GM21423 (cell line): Measurements from ENCODE around the gene MPZL1.

Experiments used
- ATAC-seq: cut with Tn5 transposase; IDR thresholded peaks from one replicate; pipeline ENCODE4 v1.9.1; 2021; ENCODE audit warnings: mild to moderate bottlenecking, moderate library complexity; ENCODE audit not compliant: unreplicated experiment

MPZL1 gene

GRCh38 chr1:167721617-167722151 lies at the start of gene MPZL1:
Gene MPZL1, plus strand, starts transcription at chr1:167721982. Its CDS starts 170 bp downstream, at chr1:167722152.
- peak; percentile 91 for ATAC-seq

DNA sequence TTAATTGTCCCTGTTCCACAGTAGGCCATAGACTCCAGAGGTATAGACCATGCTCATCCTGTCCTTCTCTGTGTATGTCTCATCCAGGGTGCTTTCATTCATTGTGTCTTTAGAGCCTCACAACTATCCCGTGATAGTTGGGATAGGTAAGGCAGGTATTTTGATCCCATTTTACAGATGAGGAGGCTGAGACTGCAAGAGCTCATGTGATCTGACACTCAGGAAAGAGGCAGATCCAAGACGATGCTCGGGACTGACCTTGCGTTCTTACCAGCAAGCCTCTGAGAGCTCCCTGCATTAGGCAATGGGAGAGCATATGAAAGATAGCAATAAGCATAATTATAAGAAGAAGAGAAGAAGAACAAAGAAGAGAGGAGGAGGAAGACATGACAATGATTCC lies 49.0 kb upstream of the MPZL1 start:
- ATAC-seq, result no peak

GRCh38 chr1:167673265-167673664 lies 48.5 kb upstream of the MPZL1 start:
- ATAC-seq, result no peak

- ATAC-seq, result no peak
Observed at GRCh38 chr1:167674156-167674555, 47.6 kb upstream of the MPZL1 start.

GRCh38 chr1:167675440-167675839 lies 46.3 kb upstream of the MPZL1 start:
- ATAC-seq, result no peak

- ATAC-seq, result peak; percentile 51
Observed at GRCh38 chr1:167676205-167676915, 45.4 kb upstream of the MPZL1 start.

DNA sequence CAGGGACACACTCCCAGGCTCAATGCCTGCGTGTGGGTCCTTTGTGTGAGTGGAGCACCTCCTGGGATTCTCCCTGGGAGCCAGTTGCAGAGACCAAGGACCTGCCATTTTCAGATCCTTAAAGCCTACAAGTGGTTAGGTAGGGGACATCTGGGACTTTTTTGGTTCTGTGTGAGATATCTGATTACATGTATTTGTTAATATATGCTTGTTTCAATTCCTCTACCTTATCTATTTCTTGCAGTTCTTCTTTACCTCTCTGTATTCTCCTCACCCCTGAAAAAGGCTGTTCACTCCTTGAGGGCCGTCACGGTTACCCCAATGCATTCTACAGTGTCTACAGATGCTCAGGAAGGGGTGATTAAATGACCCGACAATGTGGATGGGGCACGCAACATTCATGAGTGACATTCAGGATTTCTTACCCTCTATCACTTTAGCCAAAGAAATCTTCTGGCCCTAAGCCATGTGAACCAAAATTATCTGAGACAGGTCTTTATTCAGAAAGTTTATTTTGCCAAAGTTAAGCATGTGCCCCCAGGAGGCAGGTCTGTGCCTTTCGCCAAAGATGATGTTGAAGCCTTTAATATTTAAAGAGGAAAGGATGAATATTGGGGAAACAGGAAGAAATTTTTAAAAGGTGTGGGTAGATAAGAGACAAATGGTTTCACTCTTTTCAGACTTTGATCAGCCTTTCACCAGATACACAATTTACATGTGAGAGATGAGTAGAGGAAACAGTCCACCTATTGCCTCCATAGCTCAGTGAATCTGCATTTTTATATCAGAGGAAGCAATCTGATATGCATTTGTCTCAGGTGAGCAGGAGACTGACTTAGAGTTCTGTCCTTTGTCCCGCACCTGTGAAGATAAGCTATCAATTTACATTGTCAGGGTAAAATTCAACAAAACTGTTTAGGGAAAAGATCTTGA lies 44.6 kb upstream of the MPZL1 start:
- no peak for ATAC-seq

DNA sequence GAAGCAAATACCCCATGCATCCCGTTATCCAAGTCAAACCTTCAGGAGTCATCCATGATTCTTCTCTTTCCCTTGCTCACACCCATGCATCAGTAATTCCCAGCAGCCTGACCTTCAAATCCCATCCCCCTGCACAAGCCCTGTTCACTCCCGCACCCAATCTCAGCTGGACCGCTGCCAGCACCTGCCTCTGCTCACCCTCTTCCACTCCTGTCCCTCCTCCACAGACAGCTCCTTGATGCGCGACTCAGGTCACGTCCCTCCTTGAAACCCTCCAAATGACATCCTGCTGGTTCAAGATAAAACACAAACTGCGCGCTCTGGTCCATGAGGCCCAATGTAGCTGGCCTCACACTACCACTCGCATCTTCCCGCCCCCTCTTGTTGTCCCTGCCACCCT lies 43.4 kb upstream of the MPZL1 start:
- ATAC-seq, result no peak

DNA sequence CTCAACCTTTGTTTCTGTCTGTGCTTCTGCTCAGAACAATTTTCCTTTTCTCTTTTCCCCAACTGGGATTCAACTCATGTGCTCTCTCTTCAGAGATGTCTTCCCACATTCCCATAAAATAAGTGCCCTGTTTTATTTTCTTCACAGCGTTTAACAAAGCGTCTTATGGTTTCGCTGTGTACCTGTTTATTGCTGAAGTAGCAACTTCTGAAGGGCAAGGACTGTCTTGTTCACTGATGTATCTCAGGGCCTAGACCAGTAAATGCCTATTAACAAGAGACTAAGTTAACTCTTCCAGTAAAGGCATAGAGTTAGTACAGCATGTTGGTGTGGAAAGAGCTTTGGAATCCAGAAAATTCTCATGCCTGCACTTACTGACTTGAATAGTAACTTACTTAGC lies 42.9 kb upstream of the MPZL1 start:
- no peak for ATAC-seq

- no peak for ATAC-seq
Observed at GRCh38 chr1:167679714-167680113, 42.1 kb upstream of the MPZL1 start.

- no peak for ATAC-seq
Observed at GRCh38 chr1:167681024-167681423, 40.8 kb upstream of the MPZL1 start.

DNA sequence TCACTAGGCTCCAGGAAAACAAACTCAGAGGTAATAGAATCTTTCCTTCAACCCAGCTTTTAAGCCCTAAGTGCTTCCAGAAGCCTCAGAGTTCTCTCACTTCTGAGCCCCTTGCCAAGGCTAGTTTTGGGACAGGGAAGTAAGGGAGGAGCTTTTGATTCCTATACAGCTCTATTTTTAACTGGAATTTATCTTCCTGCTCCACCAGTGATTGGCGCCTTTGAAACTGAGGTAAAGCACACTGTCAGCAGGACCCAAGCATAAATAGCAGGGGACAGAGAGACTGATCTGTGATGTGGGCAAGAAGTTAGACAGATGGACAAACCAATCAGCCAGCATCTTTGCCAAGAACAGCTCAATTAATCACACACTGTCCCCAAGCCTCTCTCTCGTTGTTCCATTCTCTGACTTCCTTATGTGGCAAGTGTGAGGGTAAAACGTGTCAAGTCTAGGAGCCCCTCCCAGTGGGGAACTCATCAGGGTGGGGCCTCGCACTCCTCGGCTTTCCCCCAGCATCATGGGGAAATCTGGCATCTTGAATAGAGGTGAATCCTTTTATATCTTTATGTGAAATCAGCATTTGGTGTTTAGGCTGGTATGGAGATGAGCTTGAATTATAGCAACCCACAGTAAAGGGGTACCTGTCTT lies 40.2 kb upstream of the MPZL1 start:
- no peak for ATAC-seq

DNA sequence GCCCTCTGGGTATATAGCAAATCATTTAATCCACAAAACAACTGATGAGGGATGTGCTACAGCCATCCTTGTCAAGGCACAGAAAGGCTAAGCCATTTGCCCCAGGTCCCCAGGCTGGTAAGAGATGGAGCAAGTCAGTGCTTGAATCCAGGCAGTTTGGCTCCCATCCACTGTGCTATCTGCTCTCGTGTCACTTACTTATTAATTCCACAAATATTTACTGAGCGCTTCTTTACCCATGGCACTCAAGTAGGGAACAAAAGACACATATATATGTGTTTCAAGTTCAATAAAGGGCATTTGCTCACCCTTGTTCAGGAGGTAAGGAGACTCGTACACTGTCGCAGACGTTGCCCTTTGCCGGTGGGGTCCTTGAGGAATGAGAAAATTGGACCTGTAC lies 38.6 kb upstream of the MPZL1 start:
- no peak for ATAC-seq

GRCh38 chr1:167683641-167684502 lies 37.9 kb upstream of the MPZL1 start:
- no peak for ATAC-seq

DNA sequence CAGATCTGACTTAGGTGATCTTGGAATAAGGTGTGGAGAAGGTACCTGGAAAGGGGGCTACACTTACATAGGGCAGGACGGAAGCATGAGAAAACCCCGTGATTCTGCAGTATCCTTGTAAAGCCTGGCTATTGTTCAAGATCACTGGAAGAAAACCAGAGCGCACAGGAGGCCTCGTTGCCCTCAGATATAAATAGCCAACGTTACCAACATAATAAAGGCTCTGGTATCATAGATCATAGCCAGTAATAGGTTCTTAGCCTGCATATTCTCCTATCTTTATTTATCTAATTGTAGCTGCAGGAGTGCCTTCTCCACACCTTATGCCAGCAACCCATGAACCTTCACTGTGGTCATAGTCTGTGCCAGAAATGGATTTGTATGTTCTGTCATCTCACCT lies 35.9 kb upstream of the MPZL1 start:
- ATAC-seq, result no peak

DNA sequence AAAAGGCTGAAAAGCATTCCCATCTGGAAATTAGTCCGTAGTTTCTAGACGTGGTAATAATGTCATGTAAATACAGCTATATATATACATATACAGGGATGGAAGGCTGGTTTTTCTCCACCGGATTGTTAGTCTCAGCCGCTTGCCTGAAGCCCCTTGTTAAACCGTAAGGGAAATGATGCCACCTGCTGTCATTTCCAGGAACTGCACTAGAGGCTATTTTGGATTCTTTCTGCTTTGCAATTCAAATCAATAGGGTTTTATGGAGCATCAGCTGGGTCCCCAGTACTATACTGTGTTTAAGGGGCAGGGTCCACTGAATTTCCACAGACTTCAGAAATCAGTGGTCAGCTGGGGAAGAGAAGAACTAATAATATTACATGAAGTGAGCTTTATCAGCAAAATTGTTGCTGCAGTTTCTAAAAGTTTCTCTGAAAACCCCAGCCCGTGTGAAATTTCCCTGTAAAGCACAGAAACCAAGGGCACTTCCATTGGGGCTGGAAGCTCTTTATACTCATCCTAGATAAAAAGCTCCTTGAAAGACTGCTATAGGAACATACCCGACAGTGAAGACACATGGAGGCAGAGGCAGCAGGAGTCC lies 33.8 kb upstream of the MPZL1 start:
- peak; percentile 55 for ATAC-seq

- no peak for ATAC-seq
Observed at GRCh38 chr1:167689567-167689920, 32.2 kb upstream of the MPZL1 start.

DNA sequence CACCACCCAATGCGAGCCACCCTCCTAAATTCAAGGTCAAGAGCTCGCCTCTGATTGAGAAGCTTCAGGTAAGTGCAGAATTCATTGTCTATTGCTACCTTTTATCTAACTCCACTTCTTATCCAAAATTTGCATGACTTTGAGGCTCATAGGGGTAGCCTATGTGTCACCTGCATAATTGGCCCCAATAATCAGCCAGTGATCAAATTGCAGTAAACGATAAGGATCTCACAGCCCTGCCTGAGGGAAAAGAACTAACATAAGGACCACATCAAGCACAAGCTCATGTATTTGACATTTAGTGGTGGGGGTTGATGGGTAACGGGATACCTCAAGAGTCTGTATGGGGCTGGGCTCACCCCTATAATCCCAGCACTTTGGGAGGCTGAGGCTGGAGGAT lies 31.7 kb upstream of the MPZL1 start:
- ATAC-seq, result no peak

- ATAC-seq, result no peak
Observed at GRCh38 chr1:167693425-167694045, 28.2 kb upstream of the MPZL1 start.

- ATAC-seq, result no peak
Observed at GRCh38 chr1:167694691-167695090, 27.1 kb upstream of the MPZL1 start.
